Mucosa of stomach (tissue), 1 donor: ENCODE measurements around the gene IL22RA1.

Experiments
- H3K27me3 ChIP-seq: one replicate; pipeline ENCODE4 v1.7.0; 2013; ENCODE audit warnings: mild to moderate bottlenecking, low read length; ENCODE audit not compliant: control insufficient read depth, insufficient read depth
- H3K36me3 ChIP-seq: one replicate; pipeline ENCODE4 v1.7.0; 2013; ENCODE audit warnings: low read length; ENCODE audit not compliant: control insufficient read depth, insufficient read depth
- H3K4me1 ChIP-seq: one replicate; pipeline ENCODE4 v1.7.0; 2013; ENCODE audit warnings: mild to moderate bottlenecking, low read length; ENCODE audit not compliant: control insufficient read depth, insufficient read depth
- H3K4me3 ChIP-seq: one replicate; pipeline ENCODE4 v1.7.0; 2013; ENCODE audit warnings: low read length
- H3K9ac ChIP-seq: one replicate; pipeline ENCODE4 v1.7.0; 2013; ENCODE audit warnings: mild to moderate bottlenecking, low read length, moderate library complexity
- H3K9me3 ChIP-seq: one replicate; pipeline ENCODE4 v1.7.0; 2013; ENCODE audit warnings: mild to moderate bottlenecking, low read length, moderate library complexity; ENCODE audit not compliant: control insufficient read depth
- donor health status: Pancreatic carcinoma.

The IL22RA1 gene, protein sequence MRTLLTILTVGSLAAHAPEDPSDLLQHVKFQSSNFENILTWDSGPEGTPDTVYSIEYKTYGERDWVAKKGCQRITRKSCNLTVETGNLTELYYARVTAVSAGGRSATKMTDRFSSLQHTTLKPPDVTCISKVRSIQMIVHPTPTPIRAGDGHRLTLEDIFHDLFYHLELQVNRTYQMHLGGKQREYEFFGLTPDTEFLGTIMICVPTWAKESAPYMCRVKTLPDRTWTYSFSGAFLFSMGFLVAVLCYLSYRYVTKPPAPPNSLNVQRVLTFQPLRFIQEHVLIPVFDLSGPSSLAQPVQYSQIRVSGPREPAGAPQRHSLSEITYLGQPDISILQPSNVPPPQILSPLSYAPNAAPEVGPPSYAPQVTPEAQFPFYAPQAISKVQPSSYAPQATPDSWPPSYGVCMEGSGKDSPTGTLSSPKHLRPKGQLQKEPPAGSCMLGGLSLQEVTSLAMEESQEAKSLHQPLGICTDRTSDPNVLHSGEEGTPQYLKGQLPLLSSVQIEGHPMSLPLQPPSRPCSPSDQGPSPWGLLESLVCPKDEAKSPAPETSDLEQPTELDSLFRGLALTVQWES

DNA sequence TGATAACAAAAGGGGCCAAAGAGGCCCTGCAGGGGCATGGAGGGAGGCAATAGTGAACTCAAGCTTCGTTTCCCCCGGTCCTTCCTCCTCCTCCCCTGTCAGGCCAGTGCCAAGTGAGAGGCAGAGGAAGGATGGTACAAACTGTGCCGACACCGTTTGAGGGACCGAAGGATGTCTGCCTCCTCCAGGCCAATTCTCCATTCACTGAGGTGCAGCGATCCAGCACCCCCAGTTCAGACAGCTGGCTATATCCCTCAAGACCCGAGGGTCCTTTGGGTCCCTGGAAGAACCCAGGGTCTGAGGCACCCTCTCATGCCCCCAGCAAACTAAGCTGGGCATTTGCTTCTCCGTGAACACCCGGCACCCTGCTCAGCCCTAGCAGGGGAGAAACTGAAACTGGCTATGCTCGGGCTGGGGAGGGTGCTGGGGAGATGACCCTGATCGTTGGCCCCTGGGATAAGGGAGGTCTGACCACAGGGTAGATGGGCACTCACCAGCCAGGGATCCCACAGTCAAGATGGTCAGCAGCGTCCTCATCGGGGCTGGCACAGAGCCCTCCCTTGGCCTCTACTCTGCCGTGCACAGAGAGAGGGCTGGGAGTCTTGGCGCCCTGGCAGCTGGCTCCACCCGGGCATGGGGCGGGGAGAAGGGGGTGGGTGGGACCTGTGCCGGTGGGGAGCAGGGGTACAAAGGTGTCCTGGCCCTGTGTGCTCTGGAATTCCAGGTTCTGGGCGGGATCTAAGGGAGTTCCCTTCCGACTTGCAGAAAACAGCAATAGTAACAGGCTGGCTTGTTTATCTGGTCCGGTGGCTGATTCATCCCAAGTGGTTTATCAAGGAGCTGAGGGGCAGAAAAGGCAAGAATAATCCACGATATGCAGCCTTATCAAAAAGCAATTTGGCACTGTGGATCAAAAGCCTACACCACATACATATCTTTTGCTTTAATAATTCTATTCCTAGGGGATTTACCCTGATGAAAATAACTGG is at the start of gene IL22RA1:
Gene IL22RA1, minus strand, starts transcription at position 595 of the 989 bp plus-strand sequence. Its CDS starts 58 bp downstream, at position 537.
- Histone ChIP-seq H3K9me3 (no peaks in the 10 kb centered on the region), H3K4me1 (peaks cover 34% of the 10 kb centered on the region), H3K4me3 (peak within 1 kb of the TSS; percentile 51), H3K9ac (peak within 1 kb of the TSS; percentile 73), H3K27me3 (no peaks in the 10 kb centered on the region), H3K36me3 (no peaks in the 10 kb centered on the region)

DNA sequence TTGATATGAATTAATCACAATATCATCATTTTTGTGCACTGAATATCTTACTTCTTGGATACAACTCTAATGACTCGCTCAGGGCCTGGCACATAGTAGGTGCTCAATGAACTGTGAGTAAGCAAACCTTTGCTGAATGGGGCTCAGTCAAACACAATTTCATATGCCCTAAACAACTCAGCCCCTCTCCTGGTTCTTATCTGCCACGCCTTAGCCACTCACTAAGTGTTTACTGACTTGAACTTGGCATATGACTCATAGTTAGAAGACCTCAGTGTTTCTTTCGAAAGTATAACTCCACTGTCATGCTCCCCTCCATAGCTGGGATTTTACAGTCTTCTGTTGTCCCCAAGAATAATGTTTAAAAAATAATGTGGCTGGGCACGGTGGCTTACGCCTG is 48.9 kb upstream of the IL22RA1 start:
- Histone ChIP-seq H3K4me3 (no peak overlapping the region), H3K27me3 (peaks cover 4% of the 10 kb centered on the region), H3K36me3 (no peaks in the 10 kb centered on the region), H3K4me1 (peaks cover 36% of the 10 kb centered on the region), H3K9ac (no peak overlapping the region), H3K9me3 (no peaks in the 10 kb centered on the region)

DNA sequence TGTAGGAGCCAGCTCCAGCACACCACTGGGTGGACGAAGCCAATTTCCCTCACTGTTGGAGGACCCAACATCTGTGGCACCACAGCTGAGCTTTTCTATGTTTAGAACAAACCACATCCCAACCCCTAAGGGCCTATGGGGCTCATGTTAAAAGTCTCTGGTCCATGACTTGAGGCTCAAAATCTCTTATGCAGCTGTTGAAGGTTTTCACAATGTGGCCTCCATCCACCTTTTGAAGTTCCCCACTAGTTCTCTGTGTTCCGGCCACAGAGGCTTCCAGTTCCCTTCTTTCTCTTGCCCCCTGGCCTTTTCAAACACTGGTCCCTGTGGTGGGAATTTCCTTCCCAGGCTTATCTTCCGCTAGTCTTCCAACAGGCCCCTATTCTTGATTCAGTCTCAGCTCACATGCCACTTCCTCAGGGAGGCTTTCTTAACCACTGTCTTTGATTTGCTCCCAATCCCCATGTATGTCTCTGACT is 48.1 kb upstream of the IL22RA1 start:
- Histone ChIP-seq H3K27me3 (peaks cover 4% of the 10 kb centered on the region), H3K9me3 (no peaks in the 10 kb centered on the region), H3K9ac (no peak overlapping the region), H3K4me3 (no peak overlapping the region), H3K4me1 (peaks cover 36% of the 10 kb centered on the region), H3K36me3 (no peaks in the 10 kb centered on the region)

DNA sequence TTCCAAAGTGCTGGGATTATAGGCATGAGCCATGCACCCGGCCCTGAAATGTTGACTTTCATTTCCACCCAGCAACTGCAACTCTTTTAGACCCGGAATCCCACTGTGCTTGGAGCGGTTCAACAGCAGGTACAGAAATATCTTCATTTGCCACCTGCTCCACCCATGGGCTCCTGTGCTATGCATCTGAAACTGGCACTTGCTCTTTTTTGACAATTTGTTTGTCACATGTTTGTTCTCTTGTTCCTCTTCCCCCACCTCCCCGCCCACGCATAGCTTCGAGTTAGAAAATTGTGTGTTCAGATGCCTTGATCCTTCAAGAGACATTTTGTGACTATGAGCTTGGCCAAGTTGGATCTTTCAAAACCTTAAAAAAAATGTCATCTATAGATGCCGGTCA is 46.6 kb upstream of the IL22RA1 start:
- Histone ChIP-seq H3K9ac (no peak overlapping the region), H3K27me3 (peaks cover 4% of the 10 kb centered on the region), H3K9me3 (no peaks in the 10 kb centered on the region), H3K4me1 (peaks cover 36% of the 10 kb centered on the region), H3K36me3 (no peaks in the 10 kb centered on the region), H3K4me3 (no peak overlapping the region)

DNA sequence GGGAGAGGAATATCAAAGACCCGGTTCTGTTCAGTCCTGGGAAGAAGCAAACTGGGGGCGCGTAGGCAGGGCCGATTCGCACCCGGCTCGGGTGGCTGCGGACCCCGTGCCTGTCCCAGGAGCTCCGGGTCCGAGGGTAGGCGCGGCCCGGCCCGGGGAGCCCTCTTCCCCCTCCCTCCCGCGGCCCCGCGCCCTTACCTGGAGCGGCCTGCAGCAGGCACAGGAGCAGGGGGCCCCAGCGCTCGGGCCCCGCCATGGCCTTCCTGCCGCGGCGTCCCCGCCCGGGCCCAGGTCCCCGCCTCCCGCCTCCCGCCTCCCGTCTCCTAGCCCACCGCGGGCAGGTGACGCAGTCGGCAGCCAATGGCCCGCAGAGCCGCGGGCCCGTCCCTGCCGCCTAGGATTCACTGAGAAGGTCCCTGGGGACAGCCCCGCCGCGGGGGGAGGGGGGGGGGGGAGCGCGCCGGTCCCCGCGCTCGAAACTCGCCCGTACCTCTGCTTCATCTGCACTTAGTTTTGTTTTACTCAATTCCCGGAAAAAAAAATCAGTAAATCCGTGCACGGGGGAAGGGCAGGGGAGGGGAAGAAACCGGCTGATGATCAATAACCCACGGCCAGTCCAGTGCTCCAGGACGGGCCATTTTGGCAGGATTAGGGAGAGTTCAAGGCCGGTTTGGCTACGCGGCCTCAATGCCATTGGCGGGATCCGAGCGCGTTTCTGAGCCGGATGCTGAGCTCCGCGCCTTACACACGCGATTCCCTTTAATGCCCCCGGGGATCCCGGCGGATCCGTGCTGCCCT is 44.3 kb upstream of the IL22RA1 start, which contains the start of gene IFNLR1:
Gene IFNLR1, minus strand, starts transcription at position 297 of the 798 bp plus-strand sequence. Its CDS starts 41 bp downstream, at position 256.
- Histone ChIP-seq H3K4me1 (peaks cover 35% of the 10 kb centered on the region), H3K9me3 (no peaks in the 10 kb centered on the region), H3K9ac (peak within 1 kb of the TSS; percentile 83), H3K27me3 (peaks cover 4% of the 10 kb centered on the region), H3K36me3 (no peaks in the 10 kb centered on the region), H3K4me3 (peak within 1 kb of the TSS; percentile 66)

DNA sequence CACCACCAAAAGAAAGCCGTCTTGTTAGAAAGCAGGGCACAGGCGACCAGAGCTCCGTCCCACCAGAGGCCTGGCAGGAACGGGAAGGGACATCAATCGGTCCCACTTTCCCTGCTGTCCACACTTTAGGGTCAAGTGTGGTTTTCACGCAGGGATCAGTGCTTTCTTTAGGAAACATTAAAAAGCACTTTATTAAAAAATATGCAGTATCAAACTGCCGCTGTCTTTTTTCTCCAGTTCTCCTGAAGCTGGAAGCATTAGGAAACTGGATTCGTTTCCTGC is 43.7 kb upstream of the IL22RA1 start:
- Histone ChIP-seq H3K9me3 (no peaks in the 10 kb centered on the region), H3K36me3 (no peaks in the 10 kb centered on the region), H3K4me1 (peaks cover 30% of the 10 kb centered on the region), H3K4me3 (peak overlapping the region; percentile 65), H3K27me3 (peaks cover 4% of the 10 kb centered on the region), H3K9ac (peak overlapping the region; percentile 83)

DNA sequence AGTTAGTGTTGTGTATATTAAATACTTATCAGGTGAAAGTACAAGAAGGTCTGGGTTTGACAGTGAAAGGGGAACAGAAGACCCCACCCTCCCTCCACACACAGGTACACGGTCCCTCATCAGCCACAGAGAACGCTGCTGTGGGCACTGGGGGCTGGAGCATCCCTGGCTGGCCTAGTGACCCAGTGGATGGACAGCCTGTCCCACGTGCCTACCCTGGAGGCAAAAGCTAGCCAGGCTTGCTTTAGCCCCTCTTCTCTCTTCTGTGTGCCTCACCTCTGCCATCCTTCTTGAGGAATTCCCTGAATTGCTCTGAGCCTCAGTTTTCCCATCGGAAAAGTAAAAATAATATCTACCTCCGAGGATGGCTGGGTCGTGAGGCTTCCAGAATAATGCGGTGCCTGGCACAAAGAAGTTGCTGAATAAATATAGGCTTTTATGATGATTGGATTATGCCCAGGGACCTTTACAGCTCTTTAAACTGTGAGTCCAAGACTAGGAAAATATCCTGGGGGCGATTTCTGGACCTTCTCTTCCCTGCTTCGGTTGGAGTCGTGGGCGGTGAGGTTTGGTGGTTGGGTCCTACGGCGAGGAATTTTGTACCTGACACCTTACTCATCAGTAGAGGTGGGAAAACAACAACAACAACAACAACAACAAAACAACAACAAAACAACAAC is 43.2 kb upstream of the IL22RA1 start:
- Histone ChIP-seq H3K36me3 (no peaks in the 10 kb centered on the region), H3K4me1 (peaks cover 25% of the 10 kb centered on the region), H3K27me3 (peaks cover 4% of the 10 kb centered on the region), H3K9ac (peak overlapping the region; percentile 83), H3K4me3 (peak overlapping the region; percentile 65), H3K9me3 (no peaks in the 10 kb centered on the region)

DNA sequence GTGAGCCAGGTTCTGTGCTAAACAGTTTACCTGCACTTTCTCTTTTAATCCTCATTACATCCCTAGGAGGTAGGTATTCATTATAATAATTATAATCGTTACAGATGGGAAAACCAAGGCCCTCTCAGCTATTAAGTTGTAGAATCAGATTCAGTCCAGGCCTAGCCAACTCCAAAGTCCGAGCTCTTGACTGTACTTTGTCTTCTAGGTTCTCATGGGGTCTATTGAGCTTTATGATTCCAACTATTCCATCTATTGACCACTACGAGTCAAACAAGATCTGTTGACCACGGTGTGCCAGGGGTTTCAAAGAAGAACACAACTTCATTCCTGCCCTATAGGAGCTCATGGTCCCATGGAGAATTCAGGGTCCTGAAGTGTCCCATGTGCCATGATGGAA is 42.1 kb upstream of the IL22RA1 start:
- Histone ChIP-seq H3K4me1 (peaks cover 17% of the 10 kb centered on the region), H3K27me3 (peaks cover 4% of the 10 kb centered on the region), H3K4me3 (no peak overlapping the region), H3K36me3 (no peaks in the 10 kb centered on the region), H3K9ac (no peak overlapping the region), H3K9me3 (no peaks in the 10 kb centered on the region)

DNA sequence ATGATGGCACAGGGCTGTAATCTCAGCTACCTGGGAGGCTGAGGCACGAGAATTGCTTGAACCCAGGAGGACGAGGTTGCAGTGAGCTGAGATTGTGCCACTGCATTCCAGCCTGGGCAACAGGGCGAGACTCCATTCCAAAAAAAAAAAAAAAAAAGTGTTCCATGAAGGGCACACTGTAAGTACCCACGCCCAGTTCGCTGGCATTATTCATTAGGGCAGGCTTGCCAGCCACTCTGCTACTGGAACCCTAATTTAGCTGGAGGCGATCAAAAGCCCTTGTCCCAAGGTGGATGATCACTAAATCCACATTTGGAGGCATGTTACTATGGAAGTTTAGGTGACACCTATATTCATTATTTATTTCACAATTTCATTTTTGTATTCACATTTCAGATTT is 39.1 kb upstream of the IL22RA1 start:
- Histone ChIP-seq H3K27me3 (no peaks in the 10 kb centered on the region), H3K9ac (no peak overlapping the region), H3K4me3 (no peak overlapping the region), H3K36me3 (no peaks in the 10 kb centered on the region), H3K4me1 (peaks cover 4% of the 10 kb centered on the region), H3K9me3 (no peaks in the 10 kb centered on the region)

DNA sequence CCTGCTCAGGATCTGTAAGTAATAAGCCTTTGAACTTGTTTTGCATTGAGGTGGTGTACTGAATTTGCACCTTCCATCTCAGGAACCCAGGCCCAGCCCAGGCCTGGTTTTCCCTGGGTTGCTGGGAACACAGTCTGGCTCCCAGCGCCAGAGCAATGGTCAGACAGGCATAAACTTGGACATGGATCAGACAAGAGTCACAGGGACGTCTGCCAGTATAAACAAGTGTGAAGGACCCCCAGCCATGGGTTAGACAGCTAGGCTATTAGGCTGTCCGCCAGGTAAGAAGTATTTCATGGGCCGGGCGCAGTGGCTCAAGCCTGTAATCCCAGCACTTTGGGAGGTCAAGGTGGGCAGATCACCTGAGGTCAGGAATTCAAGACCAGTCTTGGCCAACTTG is 38.7 kb upstream of the IL22RA1 start:
- Histone ChIP-seq H3K9me3 (no peaks in the 10 kb centered on the region), H3K27me3 (no peaks in the 10 kb centered on the region), H3K4me1 (peaks cover 4% of the 10 kb centered on the region), H3K36me3 (no peaks in the 10 kb centered on the region), H3K9ac (no peak overlapping the region), H3K4me3 (no peak overlapping the region)

DNA sequence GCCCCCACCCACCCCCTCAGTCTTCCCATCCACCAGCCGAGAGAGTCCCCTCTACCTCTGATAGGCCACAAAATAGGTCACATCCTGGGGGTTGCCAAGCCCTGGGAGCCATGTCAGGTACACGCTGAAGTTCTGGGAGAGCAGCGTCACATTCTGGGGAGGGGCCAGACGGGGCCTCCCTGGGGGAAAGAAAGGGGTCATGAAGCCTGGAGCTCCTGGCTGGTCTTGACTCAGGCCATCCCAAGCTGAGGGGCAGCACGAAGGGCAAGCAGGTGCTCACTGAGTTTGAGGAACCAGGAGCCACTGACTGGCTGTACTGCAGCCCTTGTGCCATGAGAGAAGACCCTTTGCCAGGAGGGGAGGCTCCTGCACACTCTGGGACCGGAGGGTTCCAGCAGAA is 37.7 kb upstream of the IL22RA1 start:
- Histone ChIP-seq H3K9ac (no peak overlapping the region), H3K27me3 (no peaks in the 10 kb centered on the region), H3K4me3 (no peak overlapping the region), H3K4me1 (peaks cover 4% of the 10 kb centered on the region), H3K9me3 (no peaks in the 10 kb centered on the region), H3K36me3 (no peaks in the 10 kb centered on the region)
